GM19193 (cell line): Measurements from ENCODE around the gene RALGAPB.

ENCODE experiments used
- POLR2A ChIP-seq: IDR thresholded peaks from 4 replicates; pipeline ENCODE4 v1.6.1; 2011; ENCODE audit not compliant: insufficient read depth, insufficient read length; ENCODE audit errors: extremely low read depth

Gene RALGAPB

GRCh38 chr20:38585404-38586180, 112.9 kb downstream of the RALGAPB start:
- TF ChIP-seq POLR2A, result no peak

GRCh38 chr20:38586181-38586525, 113.5 kb downstream of the RALGAPB start:
- no peak for TF ChIP-seq POLR2A

- TF ChIP-seq POLR2A, result no peak
These were observed 115.7 kb downstream of the RALGAPB start for GRCh38 chr20:38588303-38588702.

GRCh38 chr20:38589351-38589750, 116.7 kb downstream of the RALGAPB start:
- no peak for TF ChIP-seq POLR2A

- TF ChIP-seq POLR2A, result no peak
These were observed 117.5 kb downstream of the RALGAPB start for GRCh38 chr20:38589967-38590675.

- TF ChIP-seq POLR2A, result no peak
These were observed 118.2 kb downstream of the RALGAPB start for GRCh38 chr20:38590676-38591473.

- TF ChIP-seq POLR2A, result no peak
These were observed 119.1 kb downstream of the RALGAPB start for GRCh38 chr20:38591474-38592410.

GRCh38 chr20:38599410-38599882, 126.8 kb downstream of the RALGAPB start:
- TF ChIP-seq POLR2A, result no peak

GRCh38 chr20:38600057-38600456, 127.4 kb downstream of the RALGAPB start:
- no peak for TF ChIP-seq POLR2A

GRCh38 chr20:38601216-38602184, 128.9 kb downstream of the RALGAPB start, which contains the start of gene ARHGAP40:
Gene ARHGAP40 (plus strand): TSS chr20:38601809.
- TF ChIP-seq POLR2A, result no peak

- no peak for TF ChIP-seq POLR2A
These were observed 129.5 kb downstream of the RALGAPB start for GRCh38 chr20:38602185-38602581.

- no peak for TF ChIP-seq POLR2A
These were observed 130.6 kb downstream of the RALGAPB start for GRCh38 chr20:38603286-38603685.

- no peak for TF ChIP-seq POLR2A
These were observed 132.2 kb downstream of the RALGAPB start for GRCh38 chr20:38604873-38605303.

GRCh38 chr20:38607351-38607750, 134.7 kb downstream of the RALGAPB start:
- TF ChIP-seq POLR2A, result no peak

- TF ChIP-seq POLR2A, result no peak
These were observed 135.5 kb downstream of the RALGAPB start for GRCh38 chr20:38608188-38608587.
